Measurements from ENCODE around the gene RAB11FIP3. TPM values are rescaled to one million over a fixed set of nuclear protein-coding genes. Genes with fewer than 3 reads are reported as not detected.

RAB11FIP3 gene
- total RNA-seq, 1 experiment from 2014 or later, result 12.7 TPM

- H3K4me3 ChIP-seq (ENCODE audit: low read length), result no peak overlapping the region
- no TSS peak for BruUV-seq (replicated peaks)
- H2AFZ ChIP-seq (ENCODE audit: low read length), result no peak overlapping the region
- POLR2A ChIA-PET (ENCODE audit: unreplicated experiment), result no interaction called here
- H3K9me2 ChIP-seq (replicated peaks; ENCODE audit: low read length), result no peaks in the 10 kb centered on the region
- no peaks in the 10 kb centered on the region for H3F3A ChIP-seq (ENCODE audit: low read length, unreplicated experiment)
- ATAC-seq, result no peak
- H3K27ac ChIP-seq (ENCODE audit: low read length), result no peak overlapping the region
- DNase-seq, result no peak
- H3K79me2 ChIP-seq (ENCODE audit: low read length), result peaks cover 20% of the 10 kb centered on the region
- no peak overlapping the region for H3K4me2 ChIP-seq (ENCODE audit: low read length)
- CTCF ChIA-PET, result no interaction called here
- no peaks in the 10 kb centered on the region for H3K9me3 ChIP-seq (ENCODE audit: low read length)
- TF ChIP-seq EZH2phosphoT487 (IDR thresholded peaks at IDR 0.05; ENCODE audit: borderline replicate concordance, low read length) (no peak), EZH2 (IDR thresholded peaks at IDR 0.05; ENCODE audit: low read length, unreplicated experiment) (no peak), CTCF (conservative IDR thresholded peaks at IDR 0.05; ENCODE audit: low read depth, low read length) (no peak)
- no peaks in the 10 kb centered on the region for H4K20me1 ChIP-seq (ENCODE audit: low read length)
- intact Hi-C loops (cut with micrococcal nuclease), result no loop called here
- no peaks in the 10 kb centered on the region for H3K36me3 ChIP-seq (ENCODE audit: low read depth, low read length)
- H3K9ac ChIP-seq (ENCODE audit: low read length), result no peak overlapping the region
- H3K4me1 ChIP-seq (ENCODE audit: insufficient read depth, low read length), result no peaks in the 10 kb centered on the region
- H3K27me3 ChIP-seq (ENCODE audit: low read length), result no peaks in the 10 kb centered on the region
Observed at GRCh38 chr16:546909-547770, 121.7 kb downstream of the RAB11FIP3 start.

- TF ChIP-seq EZH2 (IDR thresholded peaks at IDR 0.05; ENCODE audit: low read length, unreplicated experiment) (no peak), EZH2phosphoT487 (IDR thresholded peaks at IDR 0.05; ENCODE audit: borderline replicate concordance, low read length) (no peak), CTCF (conservative IDR thresholded peaks at IDR 0.05; ENCODE audit: low read depth, low read length) (no peak)
- H3K4me1 ChIP-seq (ENCODE audit: insufficient read depth, low read length), result no peaks in the 10 kb centered on the region
- intact Hi-C loops (cut with micrococcal nuclease), result no loop called here
- H3K27me3 ChIP-seq (ENCODE audit: low read length), result no peaks in the 10 kb centered on the region
- no peak overlapping the region for H3K4me3 ChIP-seq (ENCODE audit: low read length)
- CTCF ChIA-PET, result no interaction called here
- no peaks in the 10 kb centered on the region for H3K36me3 ChIP-seq (ENCODE audit: low read depth, low read length)
- POLR2A ChIA-PET (ENCODE audit: unreplicated experiment), result no interaction called here
- no peak for ATAC-seq
- peaks cover 7% of the 10 kb centered on the region; the same call in 1 of the 2 replicates for H3K79me2 ChIP-seq (ENCODE audit: low read length)
- H3F3A ChIP-seq (ENCODE audit: low read length, unreplicated experiment), result no peaks in the 10 kb centered on the region
- no peaks in the 10 kb centered on the region for H3K9me3 ChIP-seq (ENCODE audit: low read length)
- H3K4me2 ChIP-seq (ENCODE audit: low read length), result no peak overlapping the region
- H4K20me1 ChIP-seq (ENCODE audit: low read length), result no peaks in the 10 kb centered on the region
- no peaks in the 10 kb centered on the region for H3K9me2 ChIP-seq (replicated peaks; ENCODE audit: low read length)
- no peak overlapping the region for H2AFZ ChIP-seq (ENCODE audit: low read length)
- no peak for DNase-seq
- no peak overlapping the region for H3K27ac ChIP-seq (ENCODE audit: low read length)
- H3K9ac ChIP-seq (ENCODE audit: low read length), result no peak overlapping the region
- no TSS peak for BruUV-seq (replicated peaks)
Observed at GRCh38 chr16:548586-548985, 123.1 kb downstream of the RAB11FIP3 start.

- intact Hi-C loops (cut with micrococcal nuclease), result no loop called here
- H3K79me2 ChIP-seq (ENCODE audit: low read length), result no peaks in the 10 kb centered on the region
Observed at GRCh38 chr16:549544-550263, 124.3 kb downstream of the RAB11FIP3 start.

More at GRCh38 chr16:549544-550263, 124.3 kb downstream of the RAB11FIP3 start:
- H3K9ac ChIP-seq (ENCODE audit: low read length), result no peak overlapping the region
- H3K36me3 ChIP-seq (ENCODE audit: low read depth, low read length), result no peaks in the 10 kb centered on the region
- no peak overlapping the region for H3K27ac ChIP-seq (ENCODE audit: low read length)
- no peaks in the 10 kb centered on the region for H4K20me1 ChIP-seq (ENCODE audit: low read length)
- no peaks in the 10 kb centered on the region for H3K9me2 ChIP-seq (replicated peaks; ENCODE audit: low read length)
- DNase-seq (no peak), ATAC-seq (no peak)
- no peak overlapping the region for H2AFZ ChIP-seq (ENCODE audit: low read length)
- H3K4me2 ChIP-seq (ENCODE audit: low read length), result no peak overlapping the region
- no peaks in the 10 kb centered on the region for H3K27me3 ChIP-seq (ENCODE audit: low read length)
- H3K4me3 ChIP-seq (ENCODE audit: low read length), result no peak overlapping the region
- CTCF ChIA-PET, result no interaction called here
- BruUV-seq (replicated peaks), result no TSS peak
- no peaks in the 10 kb centered on the region for H3K4me1 ChIP-seq (ENCODE audit: insufficient read depth, low read length)
- H3K9me3 ChIP-seq (ENCODE audit: low read length), result no peaks in the 10 kb centered on the region
- POLR2A ChIA-PET (ENCODE audit: unreplicated experiment), result no interaction called here
- TF ChIP-seq CTCF (conservative IDR thresholded peaks at IDR 0.05; ENCODE audit: low read depth, low read length) (no peak), EZH2 (IDR thresholded peaks at IDR 0.05; ENCODE audit: low read length, unreplicated experiment) (no peak), EZH2phosphoT487 (IDR thresholded peaks at IDR 0.05; ENCODE audit: borderline replicate concordance, low read length) (no peak)
- H3F3A ChIP-seq (ENCODE audit: low read length, unreplicated experiment), result no peaks in the 10 kb centered on the region
